Mononuclear cell (primary cell): ENCODE measurements around the gene ADAM17. TPM values are rescaled to one million over a fixed set of nuclear protein-coding genes. Genes with fewer than 3 reads are reported as not detected.

Source experiments
- H3K27me3 ChIP-seq: 2 replicates; pipeline ENCODE4 v1.6.0; 2011; ENCODE audit warnings: low read length, control low read depth; ENCODE audit not compliant: insufficient read depth
- H3K4me1 ChIP-seq: 2 replicates; pipeline ENCODE4 v1.5.1; 2011; ENCODE audit warnings: mild to moderate bottlenecking, low read length, control low read depth; ENCODE audit not compliant: insufficient read depth
- H3K4me3 ChIP-seq: 2 replicates; pipeline ENCODE4 v1.5.1; 2011; ENCODE audit warnings: mild to moderate bottlenecking, low read length, moderate library complexity
- H3K9me3 ChIP-seq: 2 replicates; pipeline ENCODE4 v1.5.1; 2011; ENCODE audit warnings: low read depth, mild to moderate bottlenecking, control low read depth, low read length
- total RNA-seq: library from RNA; depleted of rRNA; stranded (reverse); fragments of >200 nt; gene quantifications from one replicate; pipeline ENCODE4 v1.2.3, GENCODE V29; 2012

The ADAM17 gene
- total RNA-seq, 1 donor = 47.2 TPM

GRCh38 chr2:9548506-9548905, 7.1 kb downstream of the ADAM17 start:
- no peaks in the 10 kb centered on the region for H3K9me3 ChIP-seq
- no peaks in the 10 kb centered on the region for H3K27me3 ChIP-seq
- H3K4me1 ChIP-seq = peaks cover 83% of the 10 kb centered on the region
- no peak overlapping the region for H3K4me3 ChIP-seq

- H3K4me3 ChIP-seq = no peak overlapping the region
- peaks cover 84% of the 10 kb centered on the region for H3K4me1 ChIP-seq
- no peaks in the 10 kb centered on the region for H3K27me3 ChIP-seq
- H3K9me3 ChIP-seq = no peaks in the 10 kb centered on the region
Observed at GRCh38 chr2:9547262-9547991, 8.2 kb downstream of the ADAM17 start.

- peaks cover 69% of the 10 kb centered on the region for H3K4me1 ChIP-seq
- no peaks in the 10 kb centered on the region for H3K9me3 ChIP-seq
- no peak overlapping the region for H3K4me3 ChIP-seq
- H3K27me3 ChIP-seq = no peaks in the 10 kb centered on the region
Observed at GRCh38 chr2:9545502-9545901, 10.1 kb downstream of the ADAM17 start.

- H3K4me3 ChIP-seq = no peak overlapping the region
- peaks cover 61% of the 10 kb centered on the region for H3K4me1 ChIP-seq
- H3K9me3 ChIP-seq = no peaks in the 10 kb centered on the region
- H3K27me3 ChIP-seq = no peaks in the 10 kb centered on the region
Observed at GRCh38 chr2:9543557-9543956, 12.1 kb downstream of the ADAM17 start.

GRCh38 chr2:9539531-9539930, 16.1 kb downstream of the ADAM17 start:
- Histone ChIP-seq H3K4me1 (peaks cover 38% of the 10 kb centered on the region), H3K4me3 (no peak overlapping the region)

GRCh38 chr2:9538000-9538507, 17.6 kb downstream of the ADAM17 start:
- Histone ChIP-seq H3K4me1 (peaks cover 25% of the 10 kb centered on the region), H3K27me3 (no peaks in the 10 kb centered on the region), H3K4me3 (no peak overlapping the region), H3K9me3 (no peaks in the 10 kb centered on the region)

More at GRCh38 chr2:9539531-9539930, 16.1 kb downstream of the ADAM17 start:
- Histone ChIP-seq H3K9me3 (no peaks in the 10 kb centered on the region), H3K27me3 (no peaks in the 10 kb centered on the region)

- H3K4me3 ChIP-seq = no peak overlapping the region
- H3K9me3 ChIP-seq = no peaks in the 10 kb centered on the region
- H3K27me3 ChIP-seq = no peaks in the 10 kb centered on the region
- peaks cover 17% of the 10 kb centered on the region for H3K4me1 ChIP-seq
Observed at GRCh38 chr2:9536504-9536903, 19.1 kb downstream of the ADAM17 start.

GRCh38 chr2:9535177-9535576, 20.5 kb downstream of the ADAM17 start:
- H3K27me3 ChIP-seq = no peaks in the 10 kb centered on the region
- peaks cover 17% of the 10 kb centered on the region for H3K4me1 ChIP-seq
- no peak overlapping the region for H3K4me3 ChIP-seq
- H3K9me3 ChIP-seq = no peaks in the 10 kb centered on the region

- Histone ChIP-seq H3K9me3 (no peaks in the 10 kb centered on the region), H3K4me3 (no peak overlapping the region), H3K27me3 (no peaks in the 10 kb centered on the region), H3K4me1 (peaks cover 6% of the 10 kb centered on the region)
Observed at GRCh38 chr2:9533663-9534062, 22.0 kb downstream of the ADAM17 start.

GRCh38 chr2:9532421-9532820, 23.2 kb downstream of the ADAM17 start:
- Histone ChIP-seq H3K27me3 (no peaks in the 10 kb centered on the region), H3K9me3 (no peaks in the 10 kb centered on the region), H3K4me1 (peaks cover 4% of the 10 kb centered on the region), H3K4me3 (no peak overlapping the region)

- Histone ChIP-seq H3K9me3 (no peaks in the 10 kb centered on the region), H3K27me3 (no peaks in the 10 kb centered on the region), H3K4me3 (no peak overlapping the region), H3K4me1 (no peaks in the 10 kb centered on the region)
Observed at GRCh38 chr2:9527995-9528787, 27.4 kb downstream of the ADAM17 start.

GRCh38 chr2:9525266-9525665, 30.4 kb downstream of the ADAM17 start:
- no peak overlapping the region for H3K4me3 ChIP-seq
- no peaks in the 10 kb centered on the region for H3K9me3 ChIP-seq
- no peaks in the 10 kb centered on the region for H3K4me1 ChIP-seq
- H3K27me3 ChIP-seq = no peaks in the 10 kb centered on the region

- no peaks in the 10 kb centered on the region for H3K9me3 ChIP-seq
- H3K4me3 ChIP-seq = no peak overlapping the region
- no peaks in the 10 kb centered on the region for H3K27me3 ChIP-seq
- no peaks in the 10 kb centered on the region for H3K4me1 ChIP-seq
Observed at GRCh38 chr2:9524291-9524690, 31.3 kb downstream of the ADAM17 start.

- Histone ChIP-seq H3K4me1 (no peaks in the 10 kb centered on the region), H3K9me3 (no peaks in the 10 kb centered on the region), H3K4me3 (no peak overlapping the region)
Observed at GRCh38 chr2:9519250-9519649, 36.4 kb downstream of the ADAM17 start.

GRCh38 chr2:9518780-9519179, 36.9 kb downstream of the ADAM17 start:
- Histone ChIP-seq H3K27me3 (no peaks in the 10 kb centered on the region), H3K4me3 (no peak overlapping the region), H3K4me1 (no peaks in the 10 kb centered on the region), H3K9me3 (no peaks in the 10 kb centered on the region)

More at GRCh38 chr2:9519250-9519649, 36.4 kb downstream of the ADAM17 start:
- no peaks in the 10 kb centered on the region for H3K27me3 ChIP-seq
